ENCODE measurements around the gene PCGF2.

Gene PCGF2

DNA sequence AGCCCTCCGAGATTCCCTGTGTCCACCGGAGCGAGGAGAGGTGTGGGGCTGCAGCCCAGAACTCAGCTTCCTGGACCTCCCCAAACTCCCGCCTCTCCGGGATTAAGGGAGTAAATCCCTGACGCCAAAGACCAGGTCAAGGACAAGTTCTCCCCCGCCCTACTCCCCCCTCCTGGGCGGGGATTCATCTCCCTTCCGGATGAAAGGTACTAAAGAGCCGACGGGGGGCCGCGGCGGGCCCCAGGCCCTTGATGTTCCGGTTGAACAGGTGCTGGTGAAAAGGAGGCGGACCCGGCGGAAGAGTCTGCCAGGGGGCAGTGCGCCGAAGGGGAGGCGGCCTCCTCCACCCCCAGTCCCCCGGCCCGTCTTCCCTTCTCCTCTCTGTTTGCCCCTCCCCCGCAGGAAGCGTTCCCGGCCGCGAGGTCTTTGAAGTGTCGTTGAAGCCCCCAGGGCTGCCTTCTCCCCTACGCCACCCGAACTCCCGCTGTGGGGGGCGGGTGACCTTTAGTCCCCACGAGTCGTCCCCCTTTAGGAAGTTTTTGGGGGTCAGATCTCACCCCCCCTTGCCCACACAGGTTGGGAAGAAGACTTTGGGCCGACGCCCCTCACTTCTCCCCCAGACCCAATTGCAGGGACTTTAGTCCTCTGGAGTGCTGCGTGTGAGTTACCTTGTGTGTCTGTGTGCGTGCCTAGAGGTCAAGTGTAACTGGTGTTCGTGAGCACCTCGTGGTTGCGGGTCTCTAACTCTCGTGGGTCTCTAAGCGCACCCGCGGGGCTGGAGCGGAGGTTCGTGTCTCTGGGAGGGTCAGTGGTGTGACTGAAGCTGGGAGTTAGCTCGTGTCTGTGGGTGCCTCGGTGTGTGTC lies 44.2 kb downstream of the PCGF2 start:
- Histone ChIP-seq H3K4me1 (ENCODE audit: control insufficient read depth, insufficient read depth, low read length) (peaks cover 10% of the 10 kb centered on the region), H3K36me3 (ENCODE audit: control insufficient read depth in 2 of 2, insufficient read depth in 1 of 2, low read length in 2 of 2) (peaks cover 7 to 15% of the 10 kb centered on the region in 2 experiments; a peak in 2 of 3 replicates), H3K4me3 (ENCODE audit: low read depth, low read length) (peak overlapping the region; percentile 60), H3K27ac (ENCODE audit: extremely low read depth, low read depth, low read length) (peak overlapping the region; percentile 87; the same call in 1 of the 2 replicates), H3K9me3 (ENCODE audit: control insufficient read depth, insufficient read depth, low read depth, low read length) (no peaks in the 10 kb centered on the region)
- CTCF ChIA-PET = interaction anchor here (0.5 to 1.0 kb wide), 6 partner anchors 20 to 162 kb away, joined by 3 to 6 read pairs (median 3); no protein-coding TSS in a partner anchor
- POLR2A ChIA-PET = interaction anchor here (1.0 to 3.6 kb wide), 5 partner anchors 12 to 449 kb away, joined by 4 to 20 read pairs (median 18); partner anchors contain the start of genes CISD3 and PSMB3
- TF ChIP-seq KLF1 (tag by site-specific recombination; IDR thresholded peaks at IDR 0.05) (peak; percentile 61; the same call in 1 of the 2 replicates), SP3 (tag by site-specific recombination; IDR thresholded peaks at IDR 0.05) (peak; percentile 92), GLIS2 (tag by site-specific recombination; IDR thresholded peaks at IDR 0.05) (peak; percentile 99), SP7 (tag by site-specific recombination; IDR thresholded peaks at IDR 0.05) (peak; percentile 90), ZNF561 (tag by site-specific recombination; IDR thresholded peaks at IDR 0.05; ENCODE audit: borderline replicate concordance) (no peak; the same call in 1 of the 2 replicates), ZNF76 (tag by site-specific recombination; IDR thresholded peaks at IDR 0.05; ENCODE audit: borderline replicate concordance, low read depth) (peak; percentile 61; the same call in 1 of the 2 replicates), SCRT1 (tag by site-specific recombination; IDR thresholded peaks at IDR 0.05; ENCODE audit: borderline replicate concordance) (peak; percentile 15; the same call in 1 of the 2 replicates), EGR2 (tag by site-specific recombination; IDR thresholded peaks at IDR 0.05; ENCODE audit: low read depth) (peak; percentile 82), ZNF423 (tag by site-specific recombination; IDR thresholded peaks at IDR 0.05) (peak; percentile 78), ZBTB8A (tag by site-specific recombination; IDR thresholded peaks at IDR 0.05) (peak; percentile 62), HOXD13 (CRISPR knock-in tag; IDR thresholded peaks at IDR 0.05; ENCODE audit: borderline replicate concordance) (no peak), GLIS1 (tag by site-specific recombination; IDR thresholded peaks at IDR 0.05) (peak; percentile 90), ZNF335 (tag by site-specific recombination; conservative IDR thresholded peaks at IDR 0.05) (peak; percentile 77), ZNF501 (tag by site-specific recombination; IDR thresholded peaks at IDR 0.05) (peak; percentile 59; the same call in 1 of the 2 replicates), BCL11A (tag by site-specific recombination; IDR thresholded peaks at IDR 0.05; ENCODE audit: low read depth) (peak; percentile 84; the same call in 1 of the 2 replicates), ZNF530 (tag by site-specific recombination; IDR thresholded peaks at IDR 0.05; ENCODE audit: low read depth) (no peak), SP2 (tag by site-specific recombination; IDR thresholded peaks at IDR 0.05) (peak; percentile 94), ZNF629 (tag by site-specific recombination; IDR thresholded peaks at IDR 0.05) (peak; percentile 79)
- TF ChIP-seq, protein P1, sequence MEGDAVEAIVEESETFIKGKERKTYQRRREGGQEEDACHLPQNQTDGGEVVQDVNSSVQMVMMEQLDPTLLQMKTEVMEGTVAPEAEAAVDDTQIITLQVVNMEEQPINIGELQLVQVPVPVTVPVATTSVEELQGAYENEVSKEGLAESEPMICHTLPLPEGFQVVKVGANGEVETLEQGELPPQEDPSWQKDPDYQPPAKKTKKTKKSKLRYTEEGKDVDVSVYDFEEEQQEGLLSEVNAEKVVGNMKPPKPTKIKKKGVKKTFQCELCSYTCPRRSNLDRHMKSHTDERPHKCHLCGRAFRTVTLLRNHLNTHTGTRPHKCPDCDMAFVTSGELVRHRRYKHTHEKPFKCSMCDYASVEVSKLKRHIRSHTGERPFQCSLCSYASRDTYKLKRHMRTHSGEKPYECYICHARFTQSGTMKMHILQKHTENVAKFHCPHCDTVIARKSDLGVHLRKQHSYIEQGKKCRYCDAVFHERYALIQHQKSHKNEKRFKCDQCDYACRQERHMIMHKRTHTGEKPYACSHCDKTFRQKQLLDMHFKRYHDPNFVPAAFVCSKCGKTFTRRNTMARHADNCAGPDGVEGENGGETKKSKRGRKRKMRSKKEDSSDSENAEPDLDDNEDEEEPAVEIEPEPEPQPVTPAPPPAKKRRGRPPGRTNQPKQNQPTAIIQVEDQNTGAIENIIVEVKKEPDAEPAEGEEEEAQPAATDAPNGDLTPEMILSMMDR (tag by site-specific recombination; IDR thresholded peaks at IDR 0.05) = peak; percentile 21; the same call in 1 of the 2 replicates
- TF ChIP-seq, protein P2, sequence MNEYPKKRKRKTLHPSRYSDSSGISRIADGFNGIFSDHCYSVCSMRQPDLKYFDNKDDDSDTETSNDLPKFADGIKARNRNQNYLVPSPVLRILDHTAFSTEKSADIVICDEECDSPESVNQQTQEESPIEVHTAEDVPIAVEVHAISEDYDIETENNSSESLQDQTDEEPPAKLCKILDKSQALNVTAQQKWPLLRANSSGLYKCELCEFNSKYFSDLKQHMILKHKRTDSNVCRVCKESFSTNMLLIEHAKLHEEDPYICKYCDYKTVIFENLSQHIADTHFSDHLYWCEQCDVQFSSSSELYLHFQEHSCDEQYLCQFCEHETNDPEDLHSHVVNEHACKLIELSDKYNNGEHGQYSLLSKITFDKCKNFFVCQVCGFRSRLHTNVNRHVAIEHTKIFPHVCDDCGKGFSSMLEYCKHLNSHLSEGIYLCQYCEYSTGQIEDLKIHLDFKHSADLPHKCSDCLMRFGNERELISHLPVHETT (tag by site-specific recombination; IDR thresholded peaks at IDR 0.05) = peak; percentile 26; the same call in 1 of the 2 replicates
- TF ChIP-seq, protein P3, sequence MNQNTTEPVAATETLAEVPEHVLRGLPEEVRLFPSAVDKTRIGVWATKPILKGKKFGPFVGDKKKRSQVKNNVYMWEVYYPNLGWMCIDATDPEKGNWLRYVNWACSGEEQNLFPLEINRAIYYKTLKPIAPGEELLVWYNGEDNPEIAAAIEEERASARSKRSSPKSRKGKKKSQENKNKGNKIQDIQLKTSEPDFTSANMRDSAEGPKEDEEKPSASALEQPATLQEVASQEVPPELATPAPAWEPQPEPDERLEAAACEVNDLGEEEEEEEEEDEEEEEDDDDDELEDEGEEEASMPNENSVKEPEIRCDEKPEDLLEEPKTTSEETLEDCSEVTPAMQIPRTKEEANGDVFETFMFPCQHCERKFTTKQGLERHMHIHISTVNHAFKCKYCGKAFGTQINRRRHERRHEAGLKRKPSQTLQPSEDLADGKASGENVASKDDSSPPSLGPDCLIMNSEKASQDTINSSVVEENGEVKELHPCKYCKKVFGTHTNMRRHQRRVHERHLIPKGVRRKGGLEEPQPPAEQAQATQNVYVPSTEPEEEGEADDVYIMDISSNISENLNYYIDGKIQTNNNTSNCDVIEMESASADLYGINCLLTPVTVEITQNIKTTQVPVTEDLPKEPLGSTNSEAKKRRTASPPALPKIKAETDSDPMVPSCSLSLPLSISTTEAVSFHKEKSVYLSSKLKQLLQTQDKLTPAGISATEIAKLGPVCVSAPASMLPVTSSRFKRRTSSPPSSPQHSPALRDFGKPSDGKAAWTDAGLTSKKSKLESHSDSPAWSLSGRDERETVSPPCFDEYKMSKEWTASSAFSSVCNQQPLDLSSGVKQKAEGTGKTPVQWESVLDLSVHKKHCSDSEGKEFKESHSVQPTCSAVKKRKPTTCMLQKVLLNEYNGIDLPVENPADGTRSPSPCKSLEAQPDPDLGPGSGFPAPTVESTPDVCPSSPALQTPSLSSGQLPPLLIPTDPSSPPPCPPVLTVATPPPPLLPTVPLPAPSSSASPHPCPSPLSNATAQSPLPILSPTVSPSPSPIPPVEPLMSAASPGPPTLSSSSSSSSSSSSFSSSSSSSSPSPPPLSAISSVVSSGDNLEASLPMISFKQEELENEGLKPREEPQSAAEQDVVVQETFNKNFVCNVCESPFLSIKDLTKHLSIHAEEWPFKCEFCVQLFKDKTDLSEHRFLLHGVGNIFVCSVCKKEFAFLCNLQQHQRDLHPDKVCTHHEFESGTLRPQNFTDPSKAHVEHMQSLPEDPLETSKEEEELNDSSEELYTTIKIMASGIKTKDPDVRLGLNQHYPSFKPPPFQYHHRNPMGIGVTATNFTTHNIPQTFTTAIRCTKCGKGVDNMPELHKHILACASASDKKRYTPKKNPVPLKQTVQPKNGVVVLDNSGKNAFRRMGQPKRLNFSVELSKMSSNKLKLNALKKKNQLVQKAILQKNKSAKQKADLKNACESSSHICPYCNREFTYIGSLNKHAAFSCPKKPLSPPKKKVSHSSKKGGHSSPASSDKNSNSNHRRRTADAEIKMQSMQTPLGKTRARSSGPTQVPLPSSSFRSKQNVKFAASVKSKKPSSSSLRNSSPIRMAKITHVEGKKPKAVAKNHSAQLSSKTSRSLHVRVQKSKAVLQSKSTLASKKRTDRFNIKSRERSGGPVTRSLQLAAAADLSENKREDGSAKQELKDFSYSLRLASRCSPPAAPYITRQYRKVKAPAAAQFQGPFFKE (tag by site-specific recombination; IDR thresholded peaks at IDR 0.05; ENCODE audit: borderline replicate concordance) = no peak; the same call in 1 of the 2 replicates
- TF ChIP-seq, protein P4, sequence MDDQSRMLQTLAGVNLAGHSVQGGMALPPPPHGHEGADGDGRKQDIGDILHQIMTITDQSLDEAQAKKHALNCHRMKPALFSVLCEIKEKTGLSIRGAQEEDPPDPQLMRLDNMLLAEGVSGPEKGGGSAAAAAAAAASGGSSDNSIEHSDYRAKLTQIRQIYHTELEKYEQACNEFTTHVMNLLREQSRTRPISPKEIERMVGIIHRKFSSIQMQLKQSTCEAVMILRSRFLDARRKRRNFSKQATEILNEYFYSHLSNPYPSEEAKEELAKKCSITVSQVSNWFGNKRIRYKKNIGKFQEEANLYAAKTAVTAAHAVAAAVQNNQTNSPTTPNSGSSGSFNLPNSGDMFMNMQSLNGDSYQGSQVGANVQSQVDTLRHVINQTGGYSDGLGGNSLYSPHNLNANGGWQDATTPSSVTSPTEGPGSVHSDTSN (CRISPR knock-in tag; IDR thresholded peaks at IDR 0.05) = no peak
- TF ChIP-seq, protein P5, sequence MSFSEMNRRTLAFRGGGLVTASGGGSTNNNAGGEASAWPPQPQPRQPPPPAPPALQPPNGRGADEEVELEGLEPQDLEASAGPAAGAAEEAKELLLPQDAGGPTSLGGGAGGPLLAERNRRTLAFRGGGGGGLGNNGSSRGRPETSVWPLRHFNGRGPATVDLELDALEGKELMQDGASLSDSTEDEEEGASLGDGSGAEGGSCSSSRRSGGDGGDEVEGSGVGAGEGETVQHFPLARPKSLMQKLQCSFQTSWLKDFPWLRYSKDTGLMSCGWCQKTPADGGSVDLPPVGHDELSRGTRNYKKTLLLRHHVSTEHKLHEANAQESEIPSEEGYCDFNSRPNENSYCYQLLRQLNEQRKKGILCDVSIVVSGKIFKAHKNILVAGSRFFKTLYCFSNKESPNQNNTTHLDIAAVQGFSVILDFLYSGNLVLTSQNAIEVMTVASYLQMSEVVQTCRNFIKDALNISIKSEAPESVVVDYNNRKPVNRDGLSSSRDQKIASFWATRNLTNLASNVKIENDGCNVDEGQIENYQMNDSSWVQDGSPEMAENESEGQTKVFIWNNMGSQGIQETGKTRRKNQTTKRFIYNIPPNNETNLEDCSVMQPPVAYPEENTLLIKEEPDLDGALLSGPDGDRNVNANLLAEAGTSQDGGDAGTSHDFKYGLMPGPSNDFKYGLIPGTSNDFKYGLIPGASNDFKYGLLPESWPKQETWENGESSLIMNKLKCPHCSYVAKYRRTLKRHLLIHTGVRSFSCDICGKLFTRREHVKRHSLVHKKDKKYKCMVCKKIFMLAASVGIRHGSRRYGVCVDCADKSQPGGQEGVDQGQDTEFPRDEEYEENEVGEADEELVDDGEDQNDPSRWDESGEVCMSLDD (tag by site-specific recombination; IDR thresholded peaks at IDR 0.05) = peak; percentile 96; the same call in 1 of the 2 replicates
